Stimulated activated naive B cell treated with anti-CD40 and anti-IgM and Interleukin-4, amounts not matched to agents 10 μg/mL and 1 μg/mL and 100 μg/mL, for 72 hours (primary cell): ENCODE data around the gene AP2A2.
"Not testable (repeated sequence)": the region's sequence is repeated elsewhere in the genome, so short reads cannot be mapped to it uniquely, and the experiment has no call there.

Experiments
- ATAC-seq, 2 donors: fragments of 150-1000 bp; cut with Tn5 transposase; replicated peaks; 2 replicates each; pipeline ENCODE4 v1.10.0; 2021; ENCODE audit warnings: moderate library complexity in 1 of 2
- DNase-seq: peaks from one replicate; pipeline ENCODE4 v3.0.0; 2021
- H3K27ac Mint-ChIP-seq: one replicate; pipeline ENCODE4 v1.8.0; 2022; ENCODE audit warnings: mild to moderate bottlenecking, mixed read lengths
- H3K27me3 Mint-ChIP-seq, 2 donors: one replicate each; pipeline ENCODE4 v1.8.0; 2022; ENCODE audit warnings: mixed read lengths in 2 of 2
- H3K36me3 Mint-ChIP-seq, 2 donors: one replicate each; pipeline ENCODE4 v1.8.0; 2022; ENCODE audit warnings: mixed read lengths in 2 of 2, mild to moderate bottlenecking in 1 of 2
- H3K4me1 Mint-ChIP-seq, 2 donors: one replicate each; pipeline ENCODE4 v1.8.0; 2022; ENCODE audit warnings: mixed read lengths in 2 of 2, mild to moderate bottlenecking in 1 of 2
- H3K4me3 Mint-ChIP-seq, 2 donors: one replicate each; pipeline ENCODE4 v1.8.0; 2022; ENCODE audit warnings: mild to moderate bottlenecking in 2 of 2, mixed read lengths in 2 of 2, moderate library complexity in 1 of 2
- H3K9me3 Mint-ChIP-seq, 2 donors: one replicate each; pipeline ENCODE4 v1.8.0; 2022; ENCODE audit warnings: mixed read lengths in 2 of 2, mild to moderate bottlenecking in 1 of 2

AP2A2 gene

DNA sequence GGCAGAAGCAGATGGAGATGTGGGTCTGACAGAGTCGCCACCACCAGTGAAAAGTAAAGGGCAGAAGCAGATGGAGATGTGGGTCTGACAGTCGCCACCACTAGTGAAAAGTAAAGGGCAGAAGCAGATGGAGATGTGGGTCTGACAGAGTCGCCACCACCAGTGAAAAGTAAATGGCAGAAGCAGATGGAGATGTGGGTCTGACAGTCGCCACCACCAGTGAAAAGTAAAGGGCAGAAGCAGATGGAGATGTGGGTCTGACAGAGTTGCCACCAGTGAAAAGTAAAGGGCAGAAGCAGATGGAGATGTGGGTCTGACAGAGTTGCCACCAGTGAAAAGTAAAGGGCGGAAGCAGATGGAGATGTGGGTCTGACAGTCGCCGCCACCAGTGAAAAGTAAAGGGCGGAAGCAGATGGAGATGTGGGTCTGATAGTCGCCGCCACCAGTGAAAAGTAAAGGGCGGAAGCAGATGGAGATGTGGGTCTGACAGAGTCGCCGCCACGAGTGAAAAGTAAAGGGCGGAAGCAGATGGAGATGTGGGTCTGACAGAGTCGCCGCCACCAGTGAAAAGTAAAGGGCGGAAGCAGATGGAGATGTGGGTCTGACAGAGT is 35.7 kb downstream of the AP2A2 start:
- H3K4me3 Mint-ChIP-seq, H3K9me3 Mint-ChIP-seq, ATAC-seq, H3K27ac Mint-ChIP-seq, DNase-seq, H3K27me3 Mint-ChIP-seq: not testable (repeated sequence)
- peaks cover 7 to 19% of the 10 kb centered on the region in 2 donors for H3K4me1 Mint-ChIP-seq
- peaks cover 37 to 56% of the 10 kb centered on the region in 2 donors for H3K36me3 Mint-ChIP-seq

GRCh38 chr11:961921-962320 is 36.3 kb downstream of the AP2A2 start:
- Mint-ChIP-seq H3K27me3 (no peaks in the 10 kb centered on the region), H3K4me3 (no peak overlapping the region), H3K27ac (peak overlapping the region; percentile 53), H3K36me3 (peaks cover 39 to 56% of the 10 kb centered on the region in 2 donors), H3K4me1 (peaks cover 8 to 23% of the 10 kb centered on the region in 2 donors), H3K9me3 (peaks cover 0 to 2% of the 10 kb centered on the region in 2 donors)
- DNase-seq (no peak), ATAC-seq (peak in 1 of 2 donors; percentile 16)

DNA sequence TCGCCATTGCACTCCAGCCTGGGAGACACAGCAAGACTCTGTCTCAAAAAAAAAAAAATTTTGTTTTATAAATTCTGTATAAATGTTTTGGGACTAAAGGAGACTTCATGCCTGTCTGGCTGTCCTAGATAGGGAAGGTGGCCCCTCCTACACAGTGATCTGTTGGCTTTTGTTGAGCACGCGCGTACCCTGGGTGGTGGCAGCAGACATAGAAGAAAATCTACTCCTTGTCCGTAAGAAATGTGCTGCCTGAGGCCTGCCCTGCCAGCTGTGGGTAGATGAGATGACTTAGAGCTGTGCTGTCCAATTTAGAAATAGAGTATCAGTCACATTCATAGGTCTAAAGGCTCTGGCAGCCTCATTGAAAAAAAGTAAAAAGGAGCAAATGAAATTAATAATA is 37.0 kb downstream of the AP2A2 start:
- H3K4me3 Mint-ChIP-seq, result no peak overlapping the region
- H3K27me3 Mint-ChIP-seq, result no peaks in the 10 kb centered on the region
- no peak overlapping the region for H3K27ac Mint-ChIP-seq
- peaks cover 38 to 51% of the 10 kb centered on the region in 2 donors for H3K36me3 Mint-ChIP-seq
- ATAC-seq (no peak), DNase-seq (no peak)
- H3K4me1 Mint-ChIP-seq, result peaks cover 8 to 23% of the 10 kb centered on the region in 2 donors
- H3K9me3 Mint-ChIP-seq, result peaks cover 0 to 2% of the 10 kb centered on the region in 2 donors

- DNase-seq (no peak), ATAC-seq (peak in 1 of 2 donors; percentile 23)
- Mint-ChIP-seq H3K9me3 (peaks cover 0 to 2% of the 10 kb centered on the region in 2 donors), H3K27me3 (no peaks in the 10 kb centered on the region), H3K4me3 (no peak overlapping the region), H3K4me1 (peaks cover 10 to 29% of the 10 kb centered on the region in 2 donors), H3K27ac (peak overlapping the region; percentile 26), H3K36me3 (peaks cover 36 to 53% of the 10 kb centered on the region in 2 donors)
These were observed 38.2 kb downstream of the AP2A2 start for GRCh38 chr11:963852-964251.

DNA sequence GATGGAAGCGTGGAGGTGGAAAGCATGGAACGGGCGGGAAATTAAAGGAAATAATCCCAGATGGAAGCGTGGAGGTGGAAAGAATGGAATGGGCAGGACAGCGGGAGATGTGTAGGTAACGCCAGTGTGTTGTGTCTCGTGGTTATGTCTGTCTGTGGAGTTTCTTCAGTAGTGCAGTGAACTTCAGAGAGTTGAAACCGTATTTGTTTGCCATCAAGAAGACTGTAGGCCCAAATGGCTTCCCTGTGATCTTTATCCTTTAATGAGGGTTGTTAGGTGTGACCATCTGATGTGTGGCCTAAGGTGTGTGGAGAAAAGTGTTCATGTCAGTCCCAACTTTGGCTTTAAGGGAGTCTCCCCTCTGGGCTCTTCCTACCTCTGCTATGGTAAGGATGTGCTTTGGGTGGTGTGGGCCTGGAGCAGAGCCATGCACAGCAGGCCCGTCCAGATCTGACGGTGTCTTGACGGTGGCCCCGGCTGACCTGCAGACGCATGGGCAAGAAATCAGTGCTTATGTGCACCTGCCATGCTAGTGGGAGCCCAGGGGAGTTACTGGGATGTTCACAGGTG is 39.6 kb downstream of the AP2A2 start:
- Mint-ChIP-seq H3K9me3 (peaks cover 0 to 2% of the 10 kb centered on the region in 2 donors), H3K4me3 (no peak overlapping the region), H3K27me3 (no peaks in the 10 kb centered on the region), H3K36me3 (peaks cover 42 to 59% of the 10 kb centered on the region in 2 donors), H3K27ac (no peak overlapping the region), H3K4me1 (peaks cover 19 to 39% of the 10 kb centered on the region in 2 donors)
- DNase-seq (no peak), ATAC-seq (peak; percentile 60 to 66)

- Mint-ChIP-seq H3K9me3 (peaks cover 0 to 2% of the 10 kb centered on the region in 2 donors), H3K4me1 (peaks cover 30 to 52% of the 10 kb centered on the region in 2 donors), H3K27me3 (no peaks in the 10 kb centered on the region), H3K4me3 (no peak overlapping the region), H3K36me3 (peaks cover 49 to 67% of the 10 kb centered on the region in 2 donors), H3K27ac (no peak overlapping the region)
- no peak for ATAC-seq
- no peak for DNase-seq
These were observed 42.5 kb downstream of the AP2A2 start for GRCh38 chr11:967995-968751.

DNA sequence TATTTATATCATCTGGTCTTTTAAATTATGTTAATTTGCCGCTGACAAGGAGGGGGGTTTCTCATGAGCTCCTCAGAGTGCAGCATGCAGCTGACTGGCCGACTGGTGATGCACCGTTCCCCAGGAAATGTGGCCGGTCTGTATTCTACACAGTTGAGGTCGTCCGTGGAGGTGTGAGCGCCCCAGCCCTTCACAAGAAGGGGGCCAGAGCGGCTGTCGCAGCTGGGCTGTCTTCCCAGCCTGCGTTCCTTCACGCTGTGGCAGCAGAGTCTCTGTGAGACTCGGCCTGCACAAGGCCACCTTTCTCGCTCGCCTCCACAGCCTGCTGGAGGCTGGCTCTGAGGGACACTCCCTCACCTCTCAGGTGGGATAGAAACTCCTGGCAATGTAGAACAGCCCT is 43.2 kb downstream of the AP2A2 start:
- no peak for DNase-seq
- Mint-ChIP-seq H3K36me3 (peaks cover 48 to 70% of the 10 kb centered on the region in 2 donors), H3K9me3 (peaks cover 0 to 2% of the 10 kb centered on the region in 2 donors), H3K27me3 (no peaks in the 10 kb centered on the region), H3K4me1 (peaks cover 31 to 52% of the 10 kb centered on the region in 2 donors), H3K27ac (no peak overlapping the region), H3K4me3 (no peak overlapping the region)
- no peak for ATAC-seq

DNA sequence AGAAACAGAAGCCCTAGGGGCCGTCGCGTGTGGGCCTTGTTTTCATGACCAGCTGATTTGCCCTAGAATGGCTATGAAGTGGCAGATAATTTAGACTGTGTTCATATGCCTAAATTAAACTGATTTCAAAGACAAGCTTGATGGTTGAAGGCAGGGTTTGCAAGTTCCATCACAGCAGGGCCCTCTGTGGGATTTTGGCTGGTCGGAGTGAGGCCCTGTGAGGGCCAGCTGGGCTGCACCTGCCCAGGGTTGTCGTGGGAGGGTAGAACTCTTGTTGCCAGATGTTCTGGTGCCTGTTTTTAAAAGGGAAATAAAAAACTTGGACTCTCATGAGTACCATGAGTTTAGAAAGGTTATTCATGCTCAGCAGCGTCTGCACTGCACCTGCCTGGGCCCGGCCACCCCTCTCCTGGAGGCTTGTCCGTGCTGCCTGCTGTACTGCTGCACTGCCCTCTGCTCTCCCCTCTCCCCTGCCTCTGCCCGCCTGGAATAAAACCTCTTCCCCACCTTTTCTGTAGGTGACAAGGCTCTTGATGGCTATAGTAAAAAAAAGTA is 44.1 kb downstream of the AP2A2 start:
- H3K36me3 Mint-ChIP-seq, result peaks cover 44 to 66% of the 10 kb centered on the region in 2 donors
- H3K27ac Mint-ChIP-seq, result peak overlapping the region; percentile 20
- no peak for DNase-seq
- H3K27me3 Mint-ChIP-seq, result no peaks in the 10 kb centered on the region
- H3K4me1 Mint-ChIP-seq, result peaks cover 32 to 48% of the 10 kb centered on the region in 2 donors
- peak in 1 of 2 donors; percentile 40 for ATAC-seq
- no peak overlapping the region for H3K4me3 Mint-ChIP-seq
- H3K9me3 Mint-ChIP-seq, result no peaks in the 10 kb centered on the region

DNA sequence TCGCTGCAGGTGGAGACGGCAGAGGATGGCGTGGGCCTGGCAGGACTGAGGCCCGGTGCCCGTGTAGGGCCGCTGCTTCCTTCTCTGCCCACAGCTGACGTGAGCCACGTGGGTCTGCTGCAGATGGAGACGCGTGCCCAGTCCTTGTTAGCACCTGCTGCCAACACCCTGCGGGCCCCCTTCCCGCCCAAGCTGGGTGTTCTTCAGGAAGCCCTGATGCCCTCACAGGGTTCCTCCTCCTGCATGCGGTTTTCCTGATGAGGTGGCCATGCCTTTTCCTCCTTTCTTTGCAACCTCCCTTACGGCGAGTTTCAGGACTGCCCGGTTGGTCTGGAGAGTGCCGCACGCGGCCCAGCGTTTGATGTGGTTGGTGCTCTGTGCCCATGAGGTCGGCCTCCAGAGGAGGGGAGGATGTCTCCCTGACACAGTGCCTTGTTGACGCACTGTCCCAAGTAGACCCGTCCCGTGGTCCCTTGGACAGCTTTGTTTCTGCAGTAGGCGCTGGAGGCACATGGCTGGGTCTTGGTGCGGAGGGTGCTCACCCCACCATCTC is 44.7 kb downstream of the AP2A2 start:
- peaks cover 43 to 67% of the 10 kb centered on the region in 2 donors for H3K36me3 Mint-ChIP-seq
- peak overlapping the region in 1 of 2 donors; percentile 29 for H3K4me3 Mint-ChIP-seq
- H3K27me3 Mint-ChIP-seq, result no peaks in the 10 kb centered on the region
- no peaks in the 10 kb centered on the region for H3K9me3 Mint-ChIP-seq
- peak; percentile 58 to 66 for ATAC-seq
- H3K4me1 Mint-ChIP-seq, result peaks cover 28 to 43% of the 10 kb centered on the region in 2 donors
- no peak for DNase-seq
- H3K27ac Mint-ChIP-seq, result peak overlapping the region; percentile 20

DNA sequence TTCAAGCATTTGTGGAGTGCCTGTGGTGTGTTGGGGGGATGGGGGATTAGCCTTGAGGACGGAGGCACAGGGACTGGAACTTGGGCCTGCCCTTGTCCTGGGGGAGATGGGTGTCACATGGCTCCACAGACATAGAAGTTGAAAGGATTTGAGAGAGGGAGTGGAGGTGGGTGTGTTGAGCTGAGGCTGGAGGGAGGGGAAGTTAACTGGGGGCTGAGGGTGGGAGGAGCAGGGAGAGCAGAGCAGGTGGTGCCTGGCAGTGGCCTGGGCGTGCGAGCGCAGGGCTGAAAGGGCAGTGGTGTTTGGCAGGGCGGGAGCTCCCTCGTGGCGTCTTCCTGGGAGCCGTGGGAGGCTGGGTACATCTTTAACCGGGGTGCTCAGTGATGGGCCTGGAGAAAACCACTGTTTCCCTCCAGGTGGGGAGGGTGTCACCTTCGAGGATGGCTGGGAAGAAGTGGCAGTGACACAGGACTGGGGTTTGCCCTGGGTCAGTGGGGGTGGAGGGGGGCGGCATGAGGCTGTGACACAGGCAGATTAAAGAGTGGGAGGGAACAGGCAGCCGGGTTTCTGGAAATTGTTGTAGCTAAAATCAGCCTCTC is 45.5 kb downstream of the AP2A2 start:
- Mint-ChIP-seq H3K4me3 (no peak overlapping the region), H3K4me1 (peaks cover 26 to 35% of the 10 kb centered on the region in 2 donors), H3K27me3 (no peaks in the 10 kb centered on the region), H3K9me3 (no peaks in the 10 kb centered on the region), H3K36me3 (peaks cover 42 to 66% of the 10 kb centered on the region in 2 donors), H3K27ac (peak overlapping the region; percentile 67)
- peak; percentile 15 to 28 for ATAC-seq
- no peak for DNase-seq

- H3K9me3 Mint-ChIP-seq, result no peaks in the 10 kb centered on the region
- no peak for ATAC-seq
- H3K4me3 Mint-ChIP-seq, result no peak overlapping the region
- H3K27ac Mint-ChIP-seq, result no peak overlapping the region
- peaks cover 39 to 62% of the 10 kb centered on the region in 2 donors for H3K36me3 Mint-ChIP-seq
- H3K4me1 Mint-ChIP-seq, result peaks cover 24 to 29% of the 10 kb centered on the region in 2 donors
- no peaks in the 10 kb centered on the region for H3K27me3 Mint-ChIP-seq
- DNase-seq, result no peak
These were observed 46.2 kb downstream of the AP2A2 start for GRCh38 chr11:971731-972365.

- H3K27me3 Mint-ChIP-seq, result no peaks in the 10 kb centered on the region
- no peak overlapping the region for H3K4me3 Mint-ChIP-seq
- ATAC-seq (no peak), DNase-seq (no peak)
- peak overlapping the region; percentile 56 for H3K27ac Mint-ChIP-seq
- peaks cover 45 to 65% of the 10 kb centered on the region in 2 donors for H3K36me3 Mint-ChIP-seq
- H3K9me3 Mint-ChIP-seq, result no peaks in the 10 kb centered on the region
- peaks cover 24 to 29% of the 10 kb centered on the region in 2 donors for H3K4me1 Mint-ChIP-seq
These were observed 47.0 kb downstream of the AP2A2 start for GRCh38 chr11:972523-973211.

DNA sequence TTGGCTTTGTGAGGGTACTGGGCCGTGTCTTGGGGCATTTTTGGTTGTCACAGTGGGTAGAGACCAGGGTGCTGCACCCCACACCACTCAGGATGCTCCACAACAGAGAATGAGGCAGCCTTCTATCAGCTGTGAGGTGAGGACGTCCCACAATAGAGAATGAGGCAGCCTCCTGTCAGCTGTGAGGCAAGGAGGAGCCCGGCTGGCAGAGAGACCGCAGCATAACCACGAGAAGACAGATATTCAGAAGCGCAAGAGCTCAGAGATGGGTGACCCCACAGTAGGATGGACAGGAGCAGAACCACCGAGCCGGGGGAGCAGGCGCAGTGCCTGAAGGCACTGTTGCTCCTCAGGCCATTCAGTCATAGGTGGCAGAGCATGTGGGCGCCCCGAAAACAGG is 47.6 kb downstream of the AP2A2 start:
- peaks cover 47 to 66% of the 10 kb centered on the region in 2 donors for H3K36me3 Mint-ChIP-seq
- no peak for ATAC-seq
- DNase-seq, result no peak
- H3K27me3 Mint-ChIP-seq, result no peaks in the 10 kb centered on the region
- no peak overlapping the region for H3K27ac Mint-ChIP-seq
- no peaks in the 10 kb centered on the region for H3K9me3 Mint-ChIP-seq
- no peak overlapping the region for H3K4me3 Mint-ChIP-seq
- H3K4me1 Mint-ChIP-seq, result peaks cover 24 to 29% of the 10 kb centered on the region in 2 donors
